ENCODE results near the gene TDRD5. TPM values are rescaled to one million over a fixed set of nuclear protein-coding genes. Genes with fewer than 3 reads are reported as not detected.

The TDRD5 gene
- polyA plus RNA-seq, 4 donors = 0.24 to 1.1 (median 0.42) TPM

GRCh38 chr1:179589509-179589908 is 2.1 kb upstream of the TDRD5 start:
- H3K4me1 ChIP-seq (ENCODE audit: control insufficient read depth in 3 of 3, insufficient read depth in 2 of 3, low read depth in 1 of 3, low read length in 2 of 3) = peaks cover 0 to 5% (median 2%) of the 10 kb centered on the region in 3 donors
- H3K27ac ChIP-seq (ENCODE audit: low read depth in 1 of 3, low read length in 2 of 3) = no peak overlapping the region
- H3K27me3 ChIP-seq (ENCODE audit: control insufficient read depth in 3 of 3, insufficient read depth in 3 of 3, low read length in 3 of 3) = peaks cover 0 to 14% (median 9%) of the 10 kb centered on the region in 3 donors
- H3K9me3 ChIP-seq (ENCODE audit: control insufficient read depth in 2 of 2, insufficient read depth in 1 of 2, low read depth in 1 of 2, low read length in 1 of 2) = peaks cover 0 to 5% of the 10 kb centered on the region in 2 donors
- no peak for DNase-seq
- 86 to 95% (median 95%) methylated on average over 4 of the region's 4 CpGs for WGBS, 3 donors
- H3K4me3 ChIP-seq (ENCODE audit: low read depth in 1 of 3, low read length in 3 of 3) = no peak overlapping the region
- H3K36me3 ChIP-seq (ENCODE audit: control insufficient read depth in 3 of 3, insufficient read depth in 2 of 3, low read depth in 1 of 3, low read length in 3 of 3) = no peaks in the 10 kb centered on the region
- no peak for FAIRE-seq

GRCh38 chr1:179590671-179591070 is 961 bp upstream of the TDRD5 start:
- Histone ChIP-seq H3K27me3 (ENCODE audit: control insufficient read depth in 3 of 3, insufficient read depth in 3 of 3, low read length in 3 of 3) (peaks cover 0 to 14% (median 5%) of the 10 kb centered on the region in 3 donors), H3K36me3 (ENCODE audit: control insufficient read depth in 3 of 3, insufficient read depth in 2 of 3, low read depth in 1 of 3, low read length in 3 of 3) (no peaks in the 10 kb centered on the region), H3K4me1 (ENCODE audit: control insufficient read depth in 3 of 3, insufficient read depth in 2 of 3, low read depth in 1 of 3, low read length in 2 of 3) (peaks cover 0 to 5% (median 2%) of the 10 kb centered on the region in 3 donors), H3K27ac (ENCODE audit: low read depth in 1 of 3, low read length in 2 of 3) (no peak overlapping the region), H3K4me3 (ENCODE audit: low read depth in 1 of 3, low read length in 3 of 3) (no peak overlapping the region), H3K9me3 (ENCODE audit: control insufficient read depth in 2 of 2, insufficient read depth in 1 of 2, low read depth in 1 of 2, low read length in 1 of 2) (peaks cover 0 to 5% of the 10 kb centered on the region in 2 donors)
- 80 to 87% (median 81%) methylated on average over 11 of the region's 11 CpGs for WGBS, 3 donors
- no peak for FAIRE-seq
- no peak for DNase-seq

GRCh38 chr1:179591253-179591591 is 410 bp upstream of the TDRD5 start:
- Histone ChIP-seq H3K36me3 (ENCODE audit: control insufficient read depth in 3 of 3, insufficient read depth in 2 of 3, low read depth in 1 of 3, low read length in 3 of 3) (no peaks in the 10 kb centered on the region), H3K27me3 (ENCODE audit: control insufficient read depth in 3 of 3, insufficient read depth in 3 of 3, low read length in 3 of 3) (peaks cover 0 to 14% (median 5%) of the 10 kb centered on the region in 3 donors), H3K9me3 (ENCODE audit: control insufficient read depth in 2 of 2, insufficient read depth in 1 of 2, low read depth in 1 of 2, low read length in 1 of 2) (peaks cover 0 to 5% of the 10 kb centered on the region in 2 donors), H3K4me1 (ENCODE audit: control insufficient read depth in 3 of 3, insufficient read depth in 2 of 3, low read depth in 1 of 3, low read length in 2 of 3) (peaks cover 0 to 5% (median 0%) of the 10 kb centered on the region in 3 donors), H3K27ac (ENCODE audit: low read depth in 1 of 3, low read length in 2 of 3) (no peak overlapping the region), H3K4me3 (ENCODE audit: low read depth in 1 of 3, low read length in 3 of 3) (peak overlapping the region in 1 of 3 donors; percentile 29)
- DNase-seq (no peak), FAIRE-seq (no peak)
- WGBS, 3 donors = 11 to 30% (median 20%) methylated on average over 7 of the region's 7 CpGs

GRCh38 chr1:179598631-179599030 is 7.0 kb downstream of the TDRD5 start:
- 53 to 77% (median 59%) methylated on average over 1 of the region's 1 CpG for WGBS, 3 donors
- DNase-seq (no peak), FAIRE-seq (no peak)
- Histone ChIP-seq H3K27me3 (ENCODE audit: control insufficient read depth in 3 of 3, insufficient read depth in 3 of 3, low read length in 3 of 3) (no peaks in the 10 kb centered on the region), H3K36me3 (ENCODE audit: control insufficient read depth in 3 of 3, insufficient read depth in 2 of 3, low read depth in 1 of 3, low read length in 3 of 3) (no peaks in the 10 kb centered on the region), H3K27ac (ENCODE audit: low read depth in 1 of 3, low read length in 2 of 3) (no peak overlapping the region), H3K9me3 (ENCODE audit: control insufficient read depth in 2 of 2, insufficient read depth in 1 of 2, low read depth in 1 of 2, low read length in 1 of 2) (no peaks in the 10 kb centered on the region), H3K4me3 (ENCODE audit: low read depth in 1 of 3, low read length in 3 of 3) (no peak overlapping the region), H3K4me1 (ENCODE audit: control insufficient read depth in 3 of 3, insufficient read depth in 2 of 3, low read depth in 1 of 3, low read length in 2 of 3) (no peaks in the 10 kb centered on the region)

GRCh38 chr1:179599623-179600249 is 8.1 kb downstream of the TDRD5 start:
- Histone ChIP-seq H3K4me3 (ENCODE audit: low read depth in 1 of 3, low read length in 3 of 3) (no peak overlapping the region), H3K9me3 (ENCODE audit: control insufficient read depth in 2 of 2, insufficient read depth in 1 of 2, low read depth in 1 of 2, low read length in 1 of 2) (no peaks in the 10 kb centered on the region), H3K36me3 (ENCODE audit: control insufficient read depth in 3 of 3, insufficient read depth in 2 of 3, low read depth in 1 of 3, low read length in 3 of 3) (no peaks in the 10 kb centered on the region), H3K27me3 (ENCODE audit: control insufficient read depth in 3 of 3, insufficient read depth in 3 of 3, low read length in 3 of 3) (no peaks in the 10 kb centered on the region), H3K27ac (ENCODE audit: low read depth in 1 of 3, low read length in 2 of 3) (no peak overlapping the region), H3K4me1 (ENCODE audit: control insufficient read depth in 3 of 3, insufficient read depth in 2 of 3, low read depth in 1 of 3, low read length in 2 of 3) (no peaks in the 10 kb centered on the region)
- FAIRE-seq (no peak), DNase-seq (peak; percentile 52 to 78)

GRCh38 chr1:179601093-179601492 is 9.5 kb downstream of the TDRD5 start:
- no peak for FAIRE-seq

GRCh38 chr1:179612361-179612760 is 20.7 kb downstream of the TDRD5 start:
- FAIRE-seq = no peak

More at GRCh38 chr1:179601093-179601492, 9.5 kb downstream of the TDRD5 start:
- 79 to 87% (median 86%) methylated on average over 1 of the region's 1 CpG for WGBS, 3 donors
- no peak overlapping the region for H3K27ac ChIP-seq (ENCODE audit: low read depth in 1 of 3, low read length in 2 of 3)
- no peaks in the 10 kb centered on the region for H3K27me3 ChIP-seq (ENCODE audit: control insufficient read depth in 3 of 3, insufficient read depth in 3 of 3, low read length in 3 of 3)
- H3K36me3 ChIP-seq (ENCODE audit: control insufficient read depth in 3 of 3, insufficient read depth in 2 of 3, low read depth in 1 of 3, low read length in 3 of 3) = no peaks in the 10 kb centered on the region
- no peaks in the 10 kb centered on the region for H3K4me1 ChIP-seq (ENCODE audit: control insufficient read depth in 3 of 3, insufficient read depth in 2 of 3, low read depth in 1 of 3, low read length in 2 of 3)
- DNase-seq = no peak
- H3K9me3 ChIP-seq (ENCODE audit: control insufficient read depth in 2 of 2, insufficient read depth in 1 of 2, low read depth in 1 of 2, low read length in 1 of 2) = no peaks in the 10 kb centered on the region
- H3K4me3 ChIP-seq (ENCODE audit: low read depth in 1 of 3, low read length in 3 of 3) = no peak overlapping the region

GRCh38 chr1:179630719-179631118 is 39.1 kb downstream of the TDRD5 start:
- H3K36me3 ChIP-seq (ENCODE audit: control insufficient read depth in 3 of 3, insufficient read depth in 2 of 3, low read depth in 1 of 3, low read length in 3 of 3) = no peaks in the 10 kb centered on the region
- no peaks in the 10 kb centered on the region for H3K27me3 ChIP-seq (ENCODE audit: control insufficient read depth in 3 of 3, insufficient read depth in 3 of 3, low read length in 3 of 3)
- no peak overlapping the region for H3K4me3 ChIP-seq (ENCODE audit: low read depth in 1 of 3, low read length in 3 of 3)
- no peak for FAIRE-seq
- DNase-seq = no peak
- no peak overlapping the region for H3K27ac ChIP-seq (ENCODE audit: low read depth in 1 of 3, low read length in 2 of 3)
- H3K9me3 ChIP-seq (ENCODE audit: control insufficient read depth in 2 of 2, insufficient read depth in 1 of 2, low read depth in 1 of 2, low read length in 1 of 2) = no peaks in the 10 kb centered on the region
- 85 to 99% (median 87%) methylated on average over 2 of the region's 2 CpGs for WGBS, 3 donors
- H3K4me1 ChIP-seq (ENCODE audit: control insufficient read depth in 3 of 3, insufficient read depth in 2 of 3, low read depth in 1 of 3, low read length in 2 of 3) = no peaks in the 10 kb centered on the region

More at GRCh38 chr1:179612361-179612760, 20.7 kb downstream of the TDRD5 start:
- Histone ChIP-seq H3K36me3 (ENCODE audit: control insufficient read depth in 3 of 3, insufficient read depth in 2 of 3, low read depth in 1 of 3, low read length in 3 of 3) (no peaks in the 10 kb centered on the region), H3K27ac (ENCODE audit: low read depth in 1 of 3, low read length in 2 of 3) (no peak overlapping the region), H3K4me1 (ENCODE audit: control insufficient read depth in 3 of 3, insufficient read depth in 2 of 3, low read depth in 1 of 3, low read length in 2 of 3) (no peaks in the 10 kb centered on the region), H3K9me3 (ENCODE audit: control insufficient read depth in 2 of 2, insufficient read depth in 1 of 2, low read depth in 1 of 2, low read length in 1 of 2) (no peaks in the 10 kb centered on the region), H3K4me3 (ENCODE audit: low read depth in 1 of 3, low read length in 3 of 3) (no peak overlapping the region), H3K27me3 (ENCODE audit: control insufficient read depth in 3 of 3, insufficient read depth in 3 of 3, low read length in 3 of 3) (no peaks in the 10 kb centered on the region)
- DNase-seq = no peak
- WGBS, 3 donors = 71 to 81% (median 74%) methylated on average over 3 of the region's 3 CpGs

GRCh38 chr1:179632868-179633267 is 41.2 kb downstream of the TDRD5 start:
- Histone ChIP-seq H3K4me3 (ENCODE audit: low read depth in 1 of 3, low read length in 3 of 3) (no peak overlapping the region), H3K9me3 (ENCODE audit: control insufficient read depth in 2 of 2, insufficient read depth in 1 of 2, low read depth in 1 of 2, low read length in 1 of 2) (no peaks in the 10 kb centered on the region), H3K27ac (ENCODE audit: low read depth in 1 of 3, low read length in 2 of 3) (no peak overlapping the region), H3K4me1 (ENCODE audit: control insufficient read depth in 3 of 3, insufficient read depth in 2 of 3, low read depth in 1 of 3, low read length in 2 of 3) (no peaks in the 10 kb centered on the region), H3K36me3 (ENCODE audit: control insufficient read depth in 3 of 3, insufficient read depth in 2 of 3, low read depth in 1 of 3, low read length in 3 of 3) (no peaks in the 10 kb centered on the region), H3K27me3 (ENCODE audit: control insufficient read depth in 3 of 3, insufficient read depth in 3 of 3, low read length in 3 of 3) (no peaks in the 10 kb centered on the region)
- DNase-seq = no peak
- FAIRE-seq = no peak
